Duodenal mucosa (tissue), 2 donors: ENCODE results near the gene FOXL1.

Experiments used
- H3K27ac ChIP-seq: one replicate; pipeline ENCODE4 v1.7.0; 2013; ENCODE audit warnings: low read depth, low read length
- H3K27me3 ChIP-seq, 2 donors: one replicate each; pipeline ENCODE4 v1.7.0; 2013; ENCODE audit warnings: low read length in 2 of 2, control low read depth in 1 of 2; ENCODE audit not compliant: insufficient read depth in 2 of 2, control insufficient read depth in 1 of 2
- H3K36me3 ChIP-seq, 2 donors: one replicate each; pipeline ENCODE4 v1.7.0; 2013; ENCODE audit warnings: low read length in 2 of 2, control low read depth in 1 of 2; ENCODE audit not compliant: insufficient read depth in 2 of 2, control insufficient read depth in 1 of 2
- H3K4me1 ChIP-seq, 2 donors: one replicate each; pipeline ENCODE4 v1.7.0; 2013; ENCODE audit warnings: low read length in 2 of 2, control low read depth in 1 of 2; ENCODE audit not compliant: insufficient read depth in 2 of 2, control insufficient read depth in 1 of 2
- H3K4me3 ChIP-seq, 2 donors: one replicate each; pipeline ENCODE4 v1.7.0; 2013; ENCODE audit warnings: low read length in 2 of 2, low read depth in 1 of 2
- H3K9ac ChIP-seq, 2 donors: one replicate each; pipeline ENCODE4 v1.7.0; 2013; ENCODE audit warnings: low read length in 2 of 2, low read depth in 1 of 2
- H3K9me3 ChIP-seq, 2 donors: one replicate each; pipeline ENCODE4 v1.7.0; 2013; ENCODE audit warnings: low read length in 2 of 2, control low read depth in 1 of 2; ENCODE audit not compliant: control insufficient read depth in 1 of 2

FOXL1 gene

DNA sequence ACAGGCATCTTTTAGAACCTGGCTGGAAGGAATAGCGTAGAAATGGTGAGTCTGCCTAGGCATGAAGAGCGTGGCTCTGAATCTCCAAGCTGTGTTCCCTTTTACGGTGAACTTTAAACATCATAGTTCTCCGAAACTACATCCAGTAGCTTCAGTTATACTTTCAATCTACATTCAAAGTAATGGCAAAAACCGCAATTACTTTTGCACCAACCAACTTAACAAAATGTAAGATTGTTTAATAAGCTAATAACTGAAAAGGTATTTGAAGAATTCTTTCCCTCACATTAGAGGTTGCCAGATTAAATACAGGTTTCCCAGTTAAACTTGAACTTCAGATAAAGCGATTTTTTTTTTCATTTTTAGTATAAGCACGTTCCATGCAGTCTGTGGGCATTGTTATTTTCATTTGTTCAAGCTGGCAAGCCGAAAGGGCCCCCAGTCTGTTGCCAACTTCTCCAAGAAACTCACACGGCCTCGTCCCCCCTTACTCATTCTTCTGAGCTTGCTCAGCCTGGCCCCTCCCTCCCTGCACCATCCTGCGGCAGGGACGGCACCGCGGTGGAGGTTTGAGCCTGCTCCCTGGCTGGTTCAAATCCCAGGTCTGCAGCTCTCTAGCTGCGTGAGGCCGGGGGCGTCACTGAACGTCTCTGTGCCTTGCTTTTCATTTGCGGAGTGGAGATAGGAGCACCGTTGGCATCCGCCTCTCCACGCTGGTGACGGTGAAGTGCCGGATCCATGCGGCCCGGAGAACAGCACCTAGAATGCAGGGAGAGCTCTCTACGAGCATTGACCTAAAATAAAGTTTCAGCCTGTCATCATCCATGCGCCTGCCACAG, 19.8 kb upstream of the FOXL1 start:
- Histone ChIP-seq H3K9ac (no peak overlapping the region), H3K36me3 (no peaks in the 10 kb centered on the region), H3K4me1 (peaks cover 11 to 17% of the 10 kb centered on the region in 2 donors), H3K4me3 (no peak overlapping the region), H3K27ac (no peak overlapping the region), H3K27me3 (peaks cover 0 to 3% of the 10 kb centered on the region in 2 donors), H3K9me3 (no peaks in the 10 kb centered on the region)

DNA sequence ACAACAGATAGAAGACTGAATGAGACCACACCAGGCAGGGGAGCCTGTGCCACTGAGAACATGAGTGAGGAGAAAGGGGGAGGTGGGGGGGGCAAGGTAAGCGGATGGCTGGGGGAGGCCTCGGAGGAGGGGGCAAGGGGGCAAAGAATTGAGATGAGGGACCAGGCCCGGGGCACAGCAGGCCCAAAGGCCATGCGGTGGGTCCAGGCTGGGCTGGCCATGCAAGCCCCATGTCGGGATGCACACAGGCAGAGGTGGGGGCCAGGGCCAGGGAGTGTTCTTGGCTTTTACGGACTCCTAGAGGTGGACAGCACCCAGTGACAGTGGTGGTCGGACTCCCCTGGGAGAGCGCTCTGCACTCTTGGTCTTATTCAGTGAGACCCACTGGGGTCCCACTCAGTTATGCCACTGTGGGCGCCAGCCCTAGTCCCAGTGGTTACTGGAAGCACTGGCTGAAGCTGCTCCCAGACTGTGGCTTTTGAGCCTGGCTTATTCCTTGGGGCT, 18.5 kb upstream of the FOXL1 start:
- H3K9ac ChIP-seq = no peak overlapping the region
- H3K4me3 ChIP-seq = no peak overlapping the region
- no peaks in the 10 kb centered on the region for H3K36me3 ChIP-seq
- H3K4me1 ChIP-seq = peaks cover 12 to 14% of the 10 kb centered on the region in 2 donors
- peaks cover 9 to 13% of the 10 kb centered on the region in 2 donors for H3K27me3 ChIP-seq
- no peak overlapping the region for H3K27ac ChIP-seq
- no peaks in the 10 kb centered on the region for H3K9me3 ChIP-seq

DNA sequence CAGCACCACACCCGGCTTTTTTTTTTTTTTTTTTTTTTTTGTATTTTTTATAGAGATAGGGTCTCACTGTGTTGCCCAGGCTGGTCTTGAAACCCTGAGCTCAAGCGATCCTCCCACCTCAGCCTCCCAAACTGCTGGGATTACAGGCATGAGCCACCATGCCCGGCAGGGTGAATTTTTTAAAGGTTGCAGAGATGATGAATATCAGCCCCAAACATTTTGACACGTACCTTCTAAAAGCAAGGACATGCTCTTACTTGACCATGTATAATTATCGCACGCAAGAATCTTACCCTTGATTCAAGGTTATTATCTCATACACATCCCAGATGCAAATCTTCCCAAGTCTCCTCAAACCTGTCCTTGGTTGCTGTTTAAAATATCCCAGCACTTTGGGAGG, 16.0 kb upstream of the FOXL1 start:
- no peaks in the 10 kb centered on the region for H3K9me3 ChIP-seq
- peaks cover 5 to 8% of the 10 kb centered on the region in 2 donors for H3K4me1 ChIP-seq
- no peak overlapping the region for H3K9ac ChIP-seq
- no peaks in the 10 kb centered on the region for H3K36me3 ChIP-seq
- peaks cover 25 to 31% of the 10 kb centered on the region in 2 donors for H3K27me3 ChIP-seq
- no peak overlapping the region for H3K4me3 ChIP-seq
- H3K27ac ChIP-seq = no peak overlapping the region

- H3K4me3 ChIP-seq = peak overlapping the region in 1 of 2 donors; percentile 48
- no peaks in the 10 kb centered on the region for H3K36me3 ChIP-seq
- peaks cover 5 to 8% of the 10 kb centered on the region in 2 donors for H3K4me1 ChIP-seq
- H3K27ac ChIP-seq = no peak overlapping the region
- H3K9ac ChIP-seq = peak overlapping the region in 1 of 2 donors; percentile 18
- no peaks in the 10 kb centered on the region for H3K9me3 ChIP-seq
- peaks cover 30 to 38% of the 10 kb centered on the region in 2 donors for H3K27me3 ChIP-seq
These were observed 14.6 kb upstream of the FOXL1 start for GRCh38 chr16:86563469-86564345.

GRCh38 chr16:86565181-86565631, 13.1 kb upstream of the FOXL1 start:
- no peak overlapping the region for H3K9ac ChIP-seq
- H3K36me3 ChIP-seq = no peaks in the 10 kb centered on the region
- H3K9me3 ChIP-seq = no peaks in the 10 kb centered on the region
- no peak overlapping the region for H3K27ac ChIP-seq
- peaks cover 45 to 52% of the 10 kb centered on the region in 2 donors for H3K27me3 ChIP-seq
- peaks cover 5 to 8% of the 10 kb centered on the region in 2 donors for H3K4me1 ChIP-seq
- H3K4me3 ChIP-seq = no peak overlapping the region

DNA sequence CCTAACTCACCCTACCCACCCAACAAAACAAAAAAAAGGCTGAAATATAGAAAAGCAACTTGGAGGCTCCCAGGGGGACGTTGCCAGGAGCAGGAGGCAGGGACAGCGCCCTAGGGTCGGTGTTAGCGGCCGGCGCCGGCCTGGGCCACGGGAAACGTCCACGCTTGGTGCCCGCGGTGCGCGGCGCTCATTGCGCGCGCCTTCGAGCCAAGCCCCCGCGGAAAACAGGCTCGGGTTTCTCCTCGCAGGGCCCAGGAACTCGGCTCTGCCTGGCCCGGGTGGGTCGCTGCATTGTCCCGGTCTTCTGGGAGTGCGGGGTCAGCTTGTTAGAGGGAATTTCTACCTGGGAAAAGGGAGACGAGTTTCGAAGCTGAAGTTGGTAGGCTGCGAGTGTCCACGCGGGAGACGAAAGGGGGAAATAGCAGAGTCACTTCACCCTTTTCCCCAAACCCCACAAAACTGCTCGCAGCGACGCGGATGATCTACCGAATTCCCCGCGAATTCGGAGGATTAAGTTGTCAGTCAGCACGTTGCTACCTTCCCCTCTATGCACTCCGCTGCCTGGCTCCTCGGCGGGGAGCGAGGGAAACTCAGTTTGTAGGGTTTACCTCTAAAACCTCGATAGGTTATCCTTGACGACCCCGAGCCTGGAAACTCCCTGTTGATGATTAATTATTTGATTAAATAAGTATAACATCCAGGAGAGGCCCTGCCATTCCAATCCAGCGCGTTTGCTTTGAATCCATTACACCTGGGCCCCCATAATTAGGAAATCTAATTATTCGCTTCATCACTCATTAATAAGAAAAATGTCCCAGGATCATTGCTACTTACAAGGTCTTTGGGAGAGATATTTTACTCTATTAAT, 12.5 kb upstream of the FOXL1 start:
- peaks cover 5 to 8% of the 10 kb centered on the region in 2 donors for H3K4me1 ChIP-seq
- H3K9ac ChIP-seq = no peak overlapping the region
- no peaks in the 10 kb centered on the region for H3K36me3 ChIP-seq
- no peak overlapping the region for H3K27ac ChIP-seq
- H3K4me3 ChIP-seq = no peak overlapping the region
- H3K9me3 ChIP-seq = no peaks in the 10 kb centered on the region
- peaks cover 51 to 59% of the 10 kb centered on the region in 2 donors for H3K27me3 ChIP-seq

GRCh38 chr16:86566601-86566965, 11.8 kb upstream of the FOXL1 start, which contains the start of gene FOXC2:
FOXC2 (plus strand) TSS chr16:86566829; CDS start chr16:86567336, 507 bp downstream.
- no peak within 1 kb of the TSS for H3K27ac ChIP-seq
- H3K9ac ChIP-seq = no peak within 1 kb of the TSS
- H3K27me3 ChIP-seq = peaks cover 58 to 63% of the 10 kb centered on the region in 2 donors
- H3K9me3 ChIP-seq = no peaks in the 10 kb centered on the region
- H3K4me3 ChIP-seq = no peak within 1 kb of the TSS
- H3K36me3 ChIP-seq = no peaks in the 10 kb centered on the region
- H3K4me1 ChIP-seq = peaks cover 5 to 8% of the 10 kb centered on the region in 2 donors

GRCh38 chr16:86566966-86567700, 11.2 kb upstream of the FOXL1 start:
- peaks cover 5 to 8% of the 10 kb centered on the region in 2 donors for H3K4me1 ChIP-seq
- H3K4me3 ChIP-seq = no peak overlapping the region
- no peak overlapping the region for H3K9ac ChIP-seq
- H3K27me3 ChIP-seq = peaks cover 64 to 69% of the 10 kb centered on the region in 2 donors
- no peaks in the 10 kb centered on the region for H3K36me3 ChIP-seq
- H3K9me3 ChIP-seq = no peaks in the 10 kb centered on the region
- H3K27ac ChIP-seq = no peak overlapping the region
